NCI-H1105 treated with DMSO at 0.1 percent for 48 hours (cell line): ENCODE data around the gene TGFB2.

Source experiments
- DNase-seq: peaks from one replicate; lab custom pipeline; 2025; lab: John Stamatoyannopoulos, UW

TGFB2 gene

GRCh38 chr1:218390618-218391017 is 45.5 kb downstream of the TGFB2 start:
- DNase-seq = peak; percentile 15

GRCh38 chr1:218392780-218393179 is 47.6 kb downstream of the TGFB2 start:
- DNase-seq = peak; percentile 15

- no peak for DNase-seq
Observed at GRCh38 chr1:218394416-218394815, 49.3 kb downstream of the TGFB2 start.

- no peak for DNase-seq
Observed at GRCh38 chr1:218394989-218395388, 49.9 kb downstream of the TGFB2 start.

- no peak for DNase-seq
Observed at GRCh38 chr1:218395916-218396315, 50.8 kb downstream of the TGFB2 start.

GRCh38 chr1:218397752-218398339 is 52.7 kb downstream of the TGFB2 start:
- no peak for DNase-seq

- no peak for DNase-seq
Observed at GRCh38 chr1:218400624-218401023, 55.5 kb downstream of the TGFB2 start.

- DNase-seq = no peak
Observed at GRCh38 chr1:218401441-218401997, 56.4 kb downstream of the TGFB2 start.

DNA sequence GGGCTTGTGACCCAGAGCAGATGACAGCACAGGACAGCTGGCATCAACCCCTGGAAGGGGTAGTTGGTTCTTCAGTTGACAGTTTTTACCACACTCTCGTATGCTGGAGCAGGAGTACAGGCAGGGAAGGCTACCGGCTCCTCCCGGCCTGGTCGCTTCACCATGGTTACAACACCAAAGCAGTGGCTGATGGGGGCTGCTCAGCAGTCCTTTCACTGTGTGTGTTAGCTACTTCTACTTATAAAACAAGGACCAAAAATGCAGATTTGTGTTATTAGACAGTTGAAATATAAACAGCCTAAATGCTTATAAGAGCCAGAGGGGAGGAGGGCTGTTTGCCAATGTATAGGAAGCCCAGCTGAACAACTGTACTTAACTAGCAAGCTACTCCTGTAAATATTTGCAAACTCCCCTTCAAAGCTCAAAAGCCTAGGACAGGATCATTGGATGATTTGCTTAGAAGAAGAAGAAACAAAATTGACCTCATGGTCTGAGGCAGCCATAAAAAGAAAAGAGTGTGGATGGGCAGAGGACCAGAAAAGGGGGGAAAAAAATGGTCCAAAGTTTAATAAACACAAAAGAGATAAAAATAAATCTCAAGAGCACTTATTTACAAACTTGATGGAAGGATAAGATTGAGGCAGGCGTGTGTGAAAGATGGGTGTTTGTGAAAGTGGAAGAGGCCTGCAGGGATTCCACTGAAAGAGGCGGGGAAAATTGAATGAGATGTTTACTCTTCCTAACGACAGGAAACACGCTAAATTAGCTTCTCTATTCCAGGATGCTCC is 57.1 kb downstream of the TGFB2 start:
- peak; percentile 37 for DNase-seq

- DNase-seq = no peak
Observed at GRCh38 chr1:218402786-218403120, 57.6 kb downstream of the TGFB2 start.

DNA sequence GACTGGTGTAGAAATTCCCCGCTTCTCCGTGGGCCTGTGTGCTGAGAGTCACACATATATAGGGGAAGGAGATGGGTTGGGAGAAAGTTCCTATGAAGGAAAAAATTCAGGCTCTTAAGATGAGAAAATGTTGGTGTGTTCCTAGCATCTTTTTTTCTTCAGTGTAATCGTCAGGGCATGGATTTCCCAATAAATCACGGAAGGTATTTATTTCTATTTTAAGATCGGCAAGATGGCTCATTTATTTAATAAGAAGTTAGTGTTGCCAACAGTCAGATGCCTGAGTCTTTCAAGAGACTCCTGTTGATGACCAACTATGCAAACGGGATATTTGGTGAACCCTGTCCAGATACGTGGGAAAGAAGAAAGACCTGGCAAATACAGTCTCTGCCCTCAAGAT is 58.2 kb downstream of the TGFB2 start:
- no peak for DNase-seq

DNA sequence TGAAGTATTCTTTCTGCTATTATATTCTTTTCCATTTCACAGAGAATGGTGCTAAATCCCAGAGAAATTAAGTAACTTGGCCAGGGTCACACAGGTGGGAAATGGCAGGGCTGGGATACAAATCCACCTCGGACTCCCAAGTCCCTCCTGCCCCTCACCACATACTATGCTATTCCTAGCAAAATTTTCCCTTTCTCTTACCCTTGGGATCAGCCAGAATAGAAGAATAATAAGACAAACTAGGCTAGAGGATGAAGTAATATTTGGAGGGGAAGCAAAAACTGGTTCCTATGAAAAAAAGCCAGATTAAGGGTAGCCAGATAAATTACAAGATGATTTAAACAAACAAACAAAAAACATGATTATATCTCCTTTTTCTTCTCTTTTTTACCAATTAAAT is 62.5 kb downstream of the TGFB2 start:
- no peak for DNase-seq

DNA sequence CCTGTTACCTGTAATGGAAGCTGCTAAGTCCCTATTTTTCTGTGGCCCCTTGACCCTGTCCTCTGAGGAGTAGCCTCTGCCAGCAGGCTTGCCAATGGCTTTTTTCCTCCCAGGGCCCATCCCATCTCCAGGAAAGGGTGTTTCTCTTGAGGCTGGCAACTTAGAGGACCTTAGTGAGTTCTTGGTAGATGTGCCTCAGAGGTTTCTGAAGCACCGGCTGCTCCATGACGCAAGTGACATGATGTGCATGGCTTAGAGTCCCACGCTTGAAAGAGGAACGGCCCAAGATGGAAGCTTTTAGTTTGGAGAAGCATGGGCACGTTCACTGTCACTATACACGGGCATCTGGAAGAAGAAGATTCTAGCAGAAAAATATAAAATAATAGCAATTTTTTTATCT is 63.0 kb downstream of the TGFB2 start:
- DNase-seq = no peak

- DNase-seq = no peak
Observed at GRCh38 chr1:218408942-218409341, 63.8 kb downstream of the TGFB2 start.

DNA sequence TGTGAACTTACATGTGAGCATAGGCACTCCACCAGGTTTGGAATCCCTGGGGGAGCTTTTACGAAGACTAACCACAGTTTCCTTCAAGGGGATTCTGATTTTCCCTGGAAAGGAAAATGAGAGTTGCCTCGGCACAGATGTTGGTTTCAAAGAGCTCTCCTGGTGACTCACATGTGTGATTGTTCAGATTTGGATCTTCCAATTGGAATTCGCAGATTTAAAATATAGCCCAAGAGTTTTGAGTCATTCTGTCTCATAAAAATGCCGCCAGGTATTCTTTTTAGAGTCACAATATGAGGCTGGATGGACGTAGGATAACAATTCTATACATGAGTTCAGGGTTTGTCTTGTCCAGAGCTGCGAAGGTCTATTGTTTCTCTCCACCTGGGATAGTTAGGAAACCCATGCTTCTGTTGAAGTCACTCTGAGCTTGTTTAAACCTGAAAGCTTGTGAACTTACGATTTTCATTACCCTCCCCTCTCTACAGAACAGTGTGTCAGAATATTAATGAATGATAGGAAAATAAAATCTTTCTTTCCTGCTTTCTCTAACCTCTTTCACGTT is 64.9 kb downstream of the TGFB2 start:
- no peak for DNase-seq

- DNase-seq = no peak
Observed at GRCh38 chr1:218411101-218411500, 66.0 kb downstream of the TGFB2 start.

GRCh38 chr1:218412171-218412570 is 67.0 kb downstream of the TGFB2 start:
- no peak for DNase-seq

- no peak for DNase-seq
Observed at GRCh38 chr1:218413179-218413578, 68.0 kb downstream of the TGFB2 start.

DNA sequence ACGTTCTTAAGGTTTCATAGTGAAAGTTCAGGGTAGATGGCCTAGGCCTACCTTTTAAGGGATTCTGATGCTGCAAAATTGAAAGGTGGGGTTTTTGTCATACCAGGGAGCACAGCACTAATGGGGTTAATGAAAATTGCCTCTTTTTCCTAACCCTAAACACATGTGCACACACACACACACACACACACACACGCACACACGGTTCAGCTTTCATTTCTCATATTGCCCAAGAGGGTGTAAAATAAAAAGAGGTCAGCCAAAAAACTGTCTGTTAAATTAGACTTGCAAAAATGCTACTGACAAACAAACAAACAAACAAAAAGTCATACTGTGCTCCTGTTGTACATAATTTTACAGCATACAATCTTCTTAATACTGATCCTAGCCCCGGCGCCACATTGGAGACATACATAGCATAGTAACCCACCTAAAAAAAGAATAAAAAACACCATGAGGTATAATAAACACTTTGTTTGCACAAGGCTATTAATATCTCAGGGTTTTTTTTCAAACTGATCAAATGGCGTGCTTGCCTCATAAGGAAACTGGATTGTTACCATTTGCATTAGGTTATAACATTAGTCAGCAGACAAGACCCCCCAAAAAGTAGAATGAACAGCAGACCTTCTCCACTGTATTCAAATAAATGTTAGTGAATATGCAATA is 69.1 kb downstream of the TGFB2 start:
- no peak for DNase-seq

DNA sequence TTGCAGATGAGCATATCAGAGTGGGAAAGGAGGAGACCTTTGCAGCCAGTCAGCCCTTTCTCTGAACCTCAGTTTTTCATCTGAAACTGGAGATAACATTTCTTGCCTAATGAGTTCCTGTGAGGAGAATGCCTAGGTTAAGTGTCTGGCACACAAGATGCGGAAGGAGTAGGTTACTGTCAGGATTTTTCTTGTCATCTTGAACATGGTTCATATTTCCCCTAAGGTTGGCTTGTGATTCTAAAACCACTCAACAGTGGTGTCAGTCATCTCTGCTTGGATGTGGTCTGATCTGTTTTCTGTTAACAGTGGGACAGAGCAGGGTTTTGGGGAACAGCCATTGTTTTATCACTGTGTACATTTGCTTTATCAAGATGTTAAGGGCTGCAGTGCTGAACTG is 70.6 kb downstream of the TGFB2 start:
- no peak for DNase-seq

DNA sequence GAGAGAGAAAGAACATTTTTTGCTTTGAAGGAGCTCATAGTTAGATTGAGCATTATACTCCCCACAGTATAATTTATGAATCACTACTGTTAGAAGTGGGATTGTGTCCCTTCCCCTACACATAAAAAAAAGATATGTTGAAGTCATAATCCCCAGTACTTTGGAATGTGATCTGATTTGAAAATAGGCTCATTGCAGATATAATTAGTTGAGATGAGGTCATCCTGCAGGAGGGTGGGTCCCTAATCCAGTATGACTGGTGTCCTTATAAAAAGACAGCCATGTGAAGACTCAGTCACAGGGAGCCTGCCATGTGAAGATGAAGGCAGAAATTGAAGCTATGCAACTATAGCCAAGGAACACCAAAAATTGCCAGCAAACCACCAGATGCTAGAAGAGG is 76.4 kb downstream of the TGFB2 start:
- no peak for DNase-seq

GRCh38 chr1:218424502-218424901 is 79.4 kb downstream of the TGFB2 start:
- DNase-seq = no peak
